HG02938 (cell line): Measurements from ENCODE around the gene FABP6.
A peak's percentile ranks its signal among the peaks of the same experiment; 100 is the strongest.
"Not testable (repeated sequence)": the region's sequence is repeated elsewhere in the genome, so short reads cannot be mapped to it uniquely, and the experiment has no call there.

Experiments used
- ATAC-seq: cut with Tn5 transposase; IDR thresholded peaks from one replicate; pipeline ENCODE4 v1.9.1; 2021; ENCODE audit warnings: mild to moderate bottlenecking, moderate library complexity; ENCODE audit not compliant: unreplicated experiment

FABP6 gene, protein sequence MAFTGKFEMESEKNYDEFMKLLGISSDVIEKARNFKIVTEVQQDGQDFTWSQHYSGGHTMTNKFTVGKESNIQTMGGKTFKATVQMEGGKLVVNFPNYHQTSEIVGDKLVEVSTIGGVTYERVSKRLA

DNA sequence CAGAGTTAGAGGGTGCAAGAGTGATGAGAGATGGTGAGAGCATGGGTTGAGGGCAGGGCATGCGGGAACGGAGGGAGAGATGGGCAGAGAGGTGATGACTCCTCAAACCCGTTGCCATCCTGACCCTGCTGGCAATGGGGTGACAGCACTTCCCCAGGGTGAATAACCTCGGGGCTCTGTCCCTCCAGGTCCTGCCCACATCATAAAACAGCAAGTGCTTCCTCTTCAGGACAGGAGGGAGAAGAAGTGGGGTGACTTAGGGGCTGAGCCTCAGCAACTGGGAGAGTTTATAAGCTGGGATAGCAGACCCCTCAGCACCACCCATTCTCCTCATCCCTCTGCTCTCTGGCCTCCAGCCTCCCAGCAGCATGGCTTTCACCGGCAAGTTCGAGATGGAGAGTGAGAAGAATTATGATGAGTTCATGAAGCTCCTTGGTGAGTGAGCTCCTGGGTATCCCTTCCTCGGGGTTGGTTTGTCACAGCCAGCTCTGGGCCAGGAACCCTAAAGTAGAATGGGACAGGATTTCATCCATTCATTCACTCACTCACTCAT, at the start of gene FABP6:
Gene FABP6 (plus strand): TSS at position 317 of the 553 bp plus-strand sequence. CDS start 52 bp downstream, at position 369.
- no peak for ATAC-seq

DNA sequence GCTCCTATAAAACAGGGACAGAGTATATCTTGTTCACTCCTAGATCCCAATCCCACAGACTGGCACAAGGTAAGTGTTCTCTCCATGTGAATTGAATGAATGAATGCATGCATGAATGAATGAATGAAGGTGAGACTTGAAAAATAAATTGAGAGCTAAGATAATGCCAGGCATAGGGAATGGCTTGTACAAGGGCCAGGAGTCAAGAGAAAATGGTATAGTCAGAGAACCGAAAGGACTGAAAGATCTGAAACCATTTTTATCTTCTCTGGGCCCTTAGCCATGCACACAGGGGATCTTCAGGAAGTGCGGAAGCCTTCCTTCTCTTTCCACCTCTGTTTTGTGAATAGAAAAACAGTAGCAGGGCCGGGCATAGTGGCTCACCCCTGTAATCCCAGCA, 48.4 kb upstream of the FABP6 start:
- no peak for ATAC-seq

DNA sequence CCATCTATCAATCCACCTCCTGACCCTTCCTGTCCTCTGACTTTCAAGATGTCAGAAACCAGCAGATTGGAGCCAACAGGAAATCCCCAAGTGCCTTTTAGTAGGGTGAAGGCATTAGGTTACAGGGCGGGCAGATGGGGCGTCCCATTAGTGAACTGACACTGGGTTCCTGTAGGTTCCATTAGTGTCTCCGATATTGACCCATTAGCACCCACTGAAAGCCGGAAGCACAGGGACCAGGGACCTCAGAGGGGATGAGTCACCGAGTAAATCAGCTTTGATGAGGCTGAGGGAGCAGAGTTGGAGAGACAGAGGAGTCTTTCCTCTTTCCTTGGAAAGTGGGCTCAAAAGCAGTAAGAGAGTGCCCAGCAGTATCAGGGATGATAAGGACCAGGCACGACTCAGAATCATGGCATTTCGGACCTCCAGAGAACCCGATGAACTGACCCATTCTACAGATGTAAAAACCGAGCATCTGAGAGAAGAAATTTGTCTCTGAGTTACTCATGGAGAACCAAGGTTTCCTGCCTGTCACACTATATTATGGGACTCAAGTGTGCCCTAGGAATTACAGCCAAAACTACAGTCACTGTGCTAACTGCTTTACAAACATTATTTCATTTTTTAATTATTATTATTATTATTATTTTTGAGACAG, 47.2 kb upstream of the FABP6 start:
- no peak for ATAC-seq

DNA sequence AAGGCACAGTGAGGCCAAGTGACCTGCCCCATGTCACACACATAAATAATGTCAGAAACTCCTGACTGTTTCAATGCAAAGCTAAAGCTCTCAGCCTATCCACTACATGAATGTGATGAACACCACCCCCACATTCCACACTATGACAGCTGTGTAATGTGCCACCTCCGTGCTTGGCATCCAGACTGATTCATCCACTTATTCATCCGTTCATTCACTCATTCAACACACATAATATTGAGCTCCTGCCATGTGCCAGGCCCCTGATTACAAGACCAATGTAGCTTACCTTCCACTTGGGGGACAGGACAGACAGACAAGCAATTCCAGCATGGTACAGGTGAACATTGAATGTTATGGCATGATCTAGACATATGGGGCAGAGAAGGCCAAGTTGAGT, 46.2 kb upstream of the FABP6 start:
- no peak for ATAC-seq

DNA sequence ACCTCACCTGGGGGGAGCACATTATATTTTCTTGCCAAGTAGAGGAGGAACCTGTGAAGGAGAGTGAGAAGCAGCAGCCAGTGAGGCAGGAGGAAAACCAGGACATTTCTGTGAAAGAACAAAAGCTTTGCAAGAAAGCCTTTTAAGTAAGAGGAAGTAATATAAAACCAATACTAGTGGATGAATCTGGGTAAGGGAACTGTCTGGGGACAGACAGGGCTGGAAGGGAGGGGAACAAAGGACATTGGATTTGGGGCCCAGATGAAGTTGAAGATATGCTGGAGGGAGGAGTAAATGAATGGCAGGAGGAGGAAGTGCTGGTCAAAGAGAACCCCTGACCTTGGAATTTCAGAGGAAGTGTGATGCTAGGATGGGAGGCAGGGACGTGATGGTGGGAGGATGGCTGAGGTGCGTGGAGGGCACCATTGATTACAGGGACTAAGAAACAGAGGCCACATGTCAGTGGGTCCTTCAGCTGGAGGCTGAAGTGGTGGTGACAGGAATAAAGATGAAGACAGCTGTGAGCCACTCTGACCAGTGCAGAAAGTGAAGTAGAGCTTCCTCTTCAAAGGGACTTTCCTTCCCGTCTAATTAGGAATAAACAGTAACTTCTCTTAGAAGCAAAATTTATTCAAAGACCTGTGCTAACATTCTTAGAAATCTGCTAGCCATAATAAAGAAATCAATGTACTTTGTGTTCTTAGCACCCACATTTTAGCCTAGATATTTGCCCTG, 43.5 kb upstream of the FABP6 start:
- ATAC-seq, result no peak

DNA sequence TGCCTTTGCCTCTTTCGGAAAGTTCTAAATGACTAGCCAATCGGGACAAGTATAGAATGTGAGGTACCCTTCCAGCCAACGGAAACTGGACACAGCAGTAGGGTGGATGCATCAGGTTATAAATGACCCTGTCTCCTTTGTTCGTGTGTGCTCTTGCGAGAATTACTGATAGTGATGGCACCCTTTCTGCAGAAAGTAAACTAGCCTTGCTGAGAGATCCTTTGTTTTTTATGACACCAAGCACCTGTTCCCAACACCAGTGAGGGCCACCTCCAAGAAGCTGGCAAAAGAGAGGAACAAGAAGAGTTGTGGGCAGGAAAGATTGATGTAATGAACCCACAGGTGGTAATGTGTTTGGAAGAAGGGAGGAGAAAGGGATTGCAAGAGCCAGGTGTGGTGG, 42.8 kb upstream of the FABP6 start:
- ATAC-seq, result no peak

DNA sequence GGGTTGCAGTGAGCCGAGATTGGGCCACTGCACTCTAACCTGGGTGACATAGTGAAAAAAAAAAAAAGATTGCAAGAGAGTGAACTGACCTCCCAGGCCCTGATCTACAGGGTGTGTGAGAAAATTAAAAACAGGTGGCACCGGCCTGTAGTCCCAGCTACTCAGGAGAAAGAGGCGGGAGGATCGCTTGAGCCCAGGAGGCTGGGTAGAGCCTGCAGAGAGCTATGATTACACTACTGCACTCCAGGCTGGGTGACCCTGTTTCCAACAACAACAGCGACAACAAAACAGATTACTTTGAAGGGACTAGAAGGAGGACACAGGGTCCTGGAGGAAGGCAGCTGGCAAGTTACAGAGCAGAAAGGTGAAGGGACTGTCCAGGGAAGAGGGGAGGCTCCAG, 42.2 kb upstream of the FABP6 start:
- no peak for ATAC-seq

DNA sequence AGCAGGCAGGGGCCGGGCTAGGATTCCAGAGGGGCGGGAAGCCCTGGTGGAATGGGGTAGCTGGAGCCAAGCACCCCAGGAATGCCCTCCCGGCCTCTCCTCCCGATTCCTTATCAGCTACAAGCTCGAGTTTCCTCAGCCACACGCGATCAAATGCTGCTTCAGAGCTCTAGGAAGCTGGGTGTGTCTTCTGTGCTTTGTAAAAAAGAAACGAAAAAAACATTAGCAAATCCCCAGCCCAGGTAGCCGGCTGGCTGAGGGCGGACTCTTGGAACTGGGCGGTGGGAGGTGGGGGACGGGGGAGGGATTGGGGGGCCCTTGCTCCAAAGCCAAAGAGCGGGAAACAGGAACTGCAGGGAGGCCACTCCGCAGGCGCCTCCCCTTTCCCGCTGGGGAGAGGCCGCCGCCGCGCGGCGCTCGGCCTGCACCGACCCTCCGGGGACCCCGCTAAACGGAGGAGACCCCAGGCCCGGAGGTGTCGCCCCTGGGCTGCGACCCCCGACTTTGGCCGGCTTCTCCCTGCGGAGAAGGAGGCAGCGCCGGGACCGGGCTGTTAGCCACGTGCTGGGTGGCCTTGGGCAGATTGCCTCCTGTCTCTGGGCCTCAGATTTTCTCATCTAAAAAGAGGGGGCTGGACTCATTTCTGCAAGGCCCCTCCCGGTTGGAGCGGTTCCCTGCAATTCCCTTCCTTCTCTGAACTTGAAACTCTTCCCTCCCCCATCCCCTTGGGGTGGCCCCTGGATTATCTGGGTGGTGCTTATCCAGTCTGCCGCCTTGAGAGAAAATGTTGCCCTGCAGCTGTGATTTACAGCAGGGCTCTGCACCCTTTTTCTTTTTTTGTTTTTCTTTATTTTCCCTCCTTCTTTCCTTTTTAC, 40.9 kb upstream of the FABP6 start:
- ATAC-seq, result no peak

DNA sequence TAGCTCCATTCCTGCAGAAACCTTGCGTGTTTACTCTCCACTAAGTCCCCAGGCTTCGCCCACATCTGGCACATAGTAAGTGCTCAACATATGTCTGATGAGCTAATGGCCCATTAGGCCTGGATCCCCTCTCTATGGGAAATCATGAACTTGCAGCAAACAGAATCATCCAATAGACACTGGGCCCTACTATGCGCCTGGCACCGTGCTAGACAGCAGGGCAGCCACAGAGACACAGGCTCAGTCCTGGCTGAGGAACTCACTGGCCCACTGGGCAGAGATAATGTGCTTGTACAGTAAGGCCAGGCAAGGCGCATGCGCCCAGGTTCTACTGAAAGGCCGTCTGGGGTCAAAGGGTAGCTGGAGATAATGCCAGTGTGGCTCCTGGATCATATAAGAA, 36.9 kb upstream of the FABP6 start:
- no peak for ATAC-seq

DNA sequence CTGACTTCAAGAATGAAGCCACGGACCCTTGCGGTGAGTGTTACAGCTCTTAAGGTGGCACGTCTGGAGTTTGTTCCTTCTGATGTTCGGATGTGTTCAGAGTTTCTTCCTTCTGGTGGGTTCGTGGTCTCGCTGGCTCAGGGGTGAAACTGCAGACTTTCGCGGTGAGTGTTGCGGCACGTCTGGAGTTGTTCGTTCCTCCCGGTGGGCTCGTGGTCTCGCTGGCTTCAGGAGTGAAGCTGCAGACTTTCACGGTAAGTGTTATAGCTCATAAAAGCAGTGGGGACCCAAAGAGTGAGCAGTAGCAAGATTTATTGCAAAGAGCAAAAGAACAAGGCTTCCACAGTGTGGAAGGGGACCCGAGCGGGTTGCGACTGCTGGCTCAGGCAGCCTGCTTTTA, 36.2 kb upstream of the FABP6 start:
- ATAC-seq, result not testable (repeated sequence)

DNA sequence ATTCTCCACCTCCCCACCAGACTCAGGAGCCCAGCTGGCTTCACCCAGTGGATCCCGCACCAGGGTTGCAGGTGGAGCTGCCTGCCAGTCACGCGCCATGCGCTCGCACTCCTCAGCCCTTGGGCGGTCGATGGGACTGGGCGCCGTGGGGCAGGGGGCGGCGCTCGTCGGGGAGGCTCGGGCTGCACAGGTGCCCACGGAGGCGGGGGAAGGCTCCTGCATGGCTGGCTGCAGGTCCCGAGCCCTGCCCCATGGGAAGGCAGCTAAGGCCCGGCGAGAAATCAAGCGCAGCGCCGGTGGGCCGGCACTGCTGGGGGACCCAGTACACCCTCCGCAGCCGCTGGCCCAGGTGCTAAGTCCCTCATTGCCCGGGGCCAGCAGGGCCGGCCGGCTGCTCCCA, 35.5 kb upstream of the FABP6 start:
- ATAC-seq, result not testable (repeated sequence)

DNA sequence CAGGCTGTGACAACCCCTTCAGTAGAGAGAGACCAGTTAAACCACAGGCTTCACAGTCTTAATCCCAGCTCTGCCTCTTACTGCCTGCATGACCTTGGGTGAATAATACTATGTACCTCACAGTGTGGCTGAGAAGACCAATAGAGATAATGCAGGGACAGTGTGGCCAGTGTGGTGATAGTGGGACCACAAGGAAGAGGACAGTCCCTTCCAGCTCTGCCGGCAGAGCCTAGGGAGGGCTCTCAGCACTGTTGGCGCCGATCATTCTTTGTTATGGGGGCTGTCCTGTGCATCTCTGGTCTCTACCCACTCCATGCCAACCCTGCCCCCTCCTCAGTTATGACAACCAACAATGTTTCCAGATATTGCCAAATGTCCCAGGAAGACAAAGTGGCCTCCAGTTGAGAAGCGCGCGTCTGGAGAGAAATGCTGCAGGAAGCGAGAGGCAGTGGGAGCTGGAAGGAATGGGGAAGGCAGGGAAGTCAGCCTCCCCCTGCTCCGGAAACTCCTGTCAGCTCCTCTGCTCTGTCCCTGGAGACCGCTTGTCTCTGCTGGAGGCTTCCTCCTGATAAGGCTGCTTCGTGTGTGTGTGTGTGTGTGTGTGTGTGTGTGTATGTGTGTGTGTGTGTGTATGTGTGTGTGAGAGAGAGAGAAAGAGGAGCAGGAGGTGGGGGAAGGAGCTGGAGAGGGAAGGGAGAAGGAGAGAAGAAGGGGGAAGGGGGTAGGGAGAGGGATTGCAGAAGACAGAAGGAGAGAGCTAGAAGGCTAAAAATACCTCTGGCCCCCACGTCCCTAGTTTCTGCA, 31.8 kb upstream of the FABP6 start:
- ATAC-seq, result no peak

DNA sequence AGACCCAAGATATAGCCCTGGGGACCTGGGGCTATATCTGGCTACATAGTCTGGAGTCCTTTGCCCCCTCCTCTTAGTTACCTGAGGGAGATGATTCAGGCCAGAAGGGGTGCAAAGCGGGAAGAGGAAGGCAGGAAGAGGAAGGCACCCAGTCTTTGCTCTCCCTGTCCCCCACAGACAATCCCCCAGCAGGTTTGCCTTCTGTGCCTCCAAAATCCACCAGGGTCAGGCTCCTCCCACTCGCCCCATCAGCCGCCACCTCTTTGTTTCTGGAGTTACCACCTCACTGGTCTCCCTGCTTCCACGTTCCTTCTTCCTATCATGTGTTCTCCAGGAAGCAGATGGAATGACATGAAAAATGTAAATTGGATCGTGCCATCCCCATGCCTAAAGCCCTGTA, 31.2 kb upstream of the FABP6 start:
- ATAC-seq, result no peak

DNA sequence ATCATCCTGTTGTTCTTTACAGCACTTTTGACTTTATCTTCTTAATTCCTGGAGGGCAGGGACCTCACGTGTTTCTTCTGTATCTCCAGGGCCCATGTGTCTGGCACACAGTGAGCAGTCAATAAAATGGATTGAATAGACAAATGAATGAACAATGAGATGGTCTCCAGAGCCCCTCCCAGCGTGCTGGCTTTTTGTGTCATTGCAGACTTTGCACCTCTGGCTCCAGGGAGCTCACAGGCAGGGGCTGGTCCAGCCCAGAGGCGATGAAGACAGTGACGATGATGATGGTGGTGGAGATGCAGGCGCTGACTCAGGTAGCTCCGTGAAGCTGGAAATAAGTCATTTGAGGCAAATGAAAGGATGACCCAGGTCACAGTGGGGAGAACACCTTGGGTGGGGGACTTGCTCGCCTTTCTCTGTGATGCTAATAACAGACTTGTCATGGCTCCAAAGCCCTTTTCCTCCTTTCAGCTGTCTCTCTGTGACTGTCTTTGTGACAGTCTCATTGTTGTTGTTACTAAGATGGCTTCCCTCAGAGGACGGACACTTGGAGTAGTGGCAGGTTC, 30.4 kb upstream of the FABP6 start:
- no peak for ATAC-seq

DNA sequence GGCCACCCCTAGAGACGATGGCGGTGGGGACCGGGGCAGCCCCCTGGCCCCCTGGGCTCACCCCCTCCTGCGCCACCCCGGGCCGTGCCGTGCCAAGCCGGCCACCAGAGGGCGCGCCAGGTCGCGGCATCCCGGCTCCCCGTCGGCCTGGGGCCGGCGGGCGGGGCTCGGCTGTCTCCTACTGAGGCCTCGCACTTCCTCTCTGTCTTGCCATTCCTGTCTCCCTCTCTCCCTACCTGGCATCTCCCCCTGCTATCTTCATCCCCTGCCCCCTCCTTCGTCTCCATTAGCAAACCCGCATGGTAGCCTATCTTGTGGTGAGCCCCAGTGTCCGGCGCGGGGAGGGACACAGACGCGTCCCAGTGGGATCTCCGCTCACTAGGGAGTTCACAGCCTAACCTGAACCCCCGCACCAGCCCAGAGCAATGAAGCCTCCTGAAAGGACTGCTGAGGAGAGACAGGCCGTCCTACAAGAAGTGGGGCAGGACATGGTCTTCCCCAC, 29.8 kb upstream of the FABP6 start:
- peak; percentile 88 for ATAC-seq

DNA sequence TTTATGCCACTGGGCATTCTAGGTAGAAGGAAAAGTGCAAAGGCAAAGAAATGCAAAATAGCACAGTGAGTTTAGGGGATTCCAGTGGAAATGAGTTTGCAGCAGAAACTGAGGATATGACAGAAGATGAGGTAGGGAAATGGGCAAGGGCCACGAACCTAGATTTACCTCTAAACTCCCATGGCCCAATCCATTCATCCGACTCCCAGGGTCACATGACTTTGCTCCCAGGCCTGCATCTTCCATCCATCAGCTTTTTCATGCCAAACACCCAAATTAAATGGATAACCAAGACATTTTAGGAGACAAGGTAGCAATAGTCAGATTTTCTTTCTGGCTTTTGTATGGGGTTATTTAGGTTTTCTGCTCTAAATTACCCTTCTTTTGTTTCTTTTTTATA, 22.2 kb upstream of the FABP6 start:
- no peak for ATAC-seq

DNA sequence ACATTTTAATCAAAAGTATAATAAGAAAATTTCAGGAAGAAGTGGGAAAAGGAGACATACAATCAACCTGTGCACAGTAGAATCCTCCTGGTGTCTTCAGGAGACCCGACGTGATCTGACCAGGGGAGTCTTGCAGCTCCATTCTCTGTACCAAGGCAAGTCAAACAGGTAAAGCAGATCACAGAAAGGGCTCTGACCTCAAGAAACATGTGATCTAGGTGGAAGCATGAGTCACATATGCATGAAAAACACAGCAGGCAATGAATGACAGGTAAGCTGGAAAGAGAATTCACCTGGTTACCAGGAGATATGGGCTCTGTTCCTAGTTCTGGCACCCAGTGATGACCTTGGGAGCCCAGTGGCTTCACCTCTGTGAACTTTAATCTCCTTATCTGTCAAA, 19.4 kb upstream of the FABP6 start:
- ATAC-seq, result no peak

DNA sequence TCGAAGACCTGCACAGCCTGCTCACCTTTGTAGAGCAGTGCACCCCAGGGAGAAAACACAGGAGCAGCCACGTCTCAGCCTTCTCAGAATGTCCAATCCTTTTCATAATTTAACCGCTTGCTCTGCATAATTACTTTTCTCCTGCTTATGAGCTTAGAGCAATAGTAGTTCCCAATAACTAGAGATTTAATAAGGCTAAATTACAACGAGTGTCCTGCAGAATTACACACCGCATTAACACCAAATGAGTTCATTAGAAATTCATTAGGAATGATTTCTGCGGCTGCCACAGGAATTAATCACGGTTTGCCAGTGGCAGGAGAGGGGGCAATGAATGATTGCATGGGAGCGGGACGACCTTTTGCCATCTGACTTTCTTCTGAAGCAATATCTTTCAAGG, 18.7 kb upstream of the FABP6 start:
- no peak for ATAC-seq

DNA sequence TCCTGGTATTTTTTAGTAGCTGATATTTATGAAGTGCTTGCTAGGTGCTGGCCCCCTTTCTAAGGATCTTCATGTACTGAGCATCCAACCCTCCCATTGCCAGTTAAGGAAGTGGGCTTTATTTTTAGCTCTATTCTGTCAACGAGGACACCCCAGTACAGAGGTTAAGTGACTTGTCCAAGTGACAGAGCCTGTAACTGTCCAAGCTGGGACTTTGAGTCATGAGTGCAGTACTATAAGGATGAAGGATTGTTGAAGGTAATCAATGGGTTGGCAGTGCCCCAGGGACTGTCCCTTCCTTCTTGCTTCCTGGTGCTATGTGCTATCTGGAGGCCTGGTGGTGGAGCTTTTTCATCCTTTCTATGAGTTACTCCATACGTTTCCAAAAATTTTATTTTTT, 18.0 kb upstream of the FABP6 start:
- ATAC-seq, result no peak

DNA sequence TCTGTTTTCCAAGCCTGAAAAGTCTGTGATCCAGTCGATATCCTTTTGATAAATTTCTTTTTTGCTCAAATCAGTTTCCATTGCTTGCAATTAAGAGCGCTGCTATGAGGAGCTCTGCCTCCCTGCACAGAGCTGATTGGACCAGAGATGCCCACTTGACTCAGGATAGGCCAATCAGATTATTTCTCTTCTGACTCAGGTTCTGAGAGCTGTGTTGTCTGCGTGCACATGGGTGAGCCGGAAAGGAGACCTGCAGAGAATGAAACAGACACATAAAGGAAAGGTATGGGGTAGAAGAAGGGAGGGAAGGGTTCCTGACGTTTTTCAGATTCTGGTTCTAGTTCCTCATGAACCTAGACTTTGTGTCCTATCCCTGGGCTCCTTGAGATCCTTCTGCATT, 15.8 kb upstream of the FABP6 start:
- ATAC-seq, result no peak
